HUES48 (cell line): ENCODE results near the gene MYO1G.

Source experiments
- H3K27ac ChIP-seq: one replicate; pipeline ENCODE4 v1.7.0; 2013; ENCODE audit warnings: low read depth, low read length, inconsistent platforms
- H3K27me3 ChIP-seq: 2 replicates; pipeline ENCODE4 v1.6.1; 2013; ENCODE audit warnings: mild to moderate bottlenecking, low read length; ENCODE audit not compliant: control insufficient read depth, insufficient read depth
- H3K36me3 ChIP-seq: 2 replicates; pipeline ENCODE4 v1.6.1; 2013; ENCODE audit warnings: low read length; ENCODE audit not compliant: control insufficient read depth, insufficient read depth
- H3K4me1 ChIP-seq: 2 replicates; pipeline ENCODE4 v1.6.1; 2013; ENCODE audit warnings: mild to moderate bottlenecking, low read length; ENCODE audit not compliant: control insufficient read depth, insufficient read depth
- H3K4me3 ChIP-seq: 2 replicates; pipeline ENCODE4 v1.5.1; 2013; ENCODE audit warnings: mild to moderate bottlenecking, low read depth, low read length
- H3K9ac ChIP-seq: 2 replicates; pipeline ENCODE4 v1.6.1; 2013; ENCODE audit warnings: mild to moderate bottlenecking, low read depth, low read length, moderate library complexity
- H3K9me3 ChIP-seq: 2 replicates; pipeline ENCODE4 v1.6.1; 2013; ENCODE audit warnings: low read length; ENCODE audit not compliant: control insufficient read depth, insufficient read depth

The MYO1G gene

DNA sequence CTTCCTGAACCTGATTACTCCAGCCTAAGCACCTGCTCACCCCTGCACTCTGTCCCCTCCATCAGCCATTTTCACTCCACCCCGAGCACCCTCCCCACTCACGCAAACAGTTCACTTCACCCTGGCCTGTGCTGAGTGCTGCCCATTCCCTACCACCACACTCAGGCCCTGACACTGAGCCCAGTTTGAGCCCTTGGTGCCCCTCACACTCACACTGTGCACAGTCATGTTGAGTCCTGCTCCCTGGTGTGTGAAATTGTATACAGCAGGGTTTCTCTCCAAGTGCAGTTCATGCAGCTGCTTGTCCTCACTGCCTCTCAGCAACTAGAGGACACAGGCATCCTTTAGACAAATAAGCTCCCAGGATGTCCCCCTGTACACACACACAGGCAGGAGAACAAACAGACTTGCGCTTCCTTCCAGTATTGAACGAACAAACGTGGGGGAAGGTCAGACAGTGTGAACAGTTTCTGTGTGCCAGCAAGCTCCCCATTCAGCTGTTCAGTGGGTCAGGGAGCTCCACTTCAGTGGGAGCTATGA lies 6.8 kb downstream of the MYO1G start:
- H3K36me3 ChIP-seq: no peaks in the 10 kb centered on the region
- no peaks in the 10 kb centered on the region for H3K27me3 ChIP-seq
- H3K4me1 ChIP-seq: no peaks in the 10 kb centered on the region
- H3K9me3 ChIP-seq: no peaks in the 10 kb centered on the region
- no peak overlapping the region for H3K9ac ChIP-seq
- H3K27ac ChIP-seq: no peak overlapping the region
- no peak overlapping the region for H3K4me3 ChIP-seq

DNA sequence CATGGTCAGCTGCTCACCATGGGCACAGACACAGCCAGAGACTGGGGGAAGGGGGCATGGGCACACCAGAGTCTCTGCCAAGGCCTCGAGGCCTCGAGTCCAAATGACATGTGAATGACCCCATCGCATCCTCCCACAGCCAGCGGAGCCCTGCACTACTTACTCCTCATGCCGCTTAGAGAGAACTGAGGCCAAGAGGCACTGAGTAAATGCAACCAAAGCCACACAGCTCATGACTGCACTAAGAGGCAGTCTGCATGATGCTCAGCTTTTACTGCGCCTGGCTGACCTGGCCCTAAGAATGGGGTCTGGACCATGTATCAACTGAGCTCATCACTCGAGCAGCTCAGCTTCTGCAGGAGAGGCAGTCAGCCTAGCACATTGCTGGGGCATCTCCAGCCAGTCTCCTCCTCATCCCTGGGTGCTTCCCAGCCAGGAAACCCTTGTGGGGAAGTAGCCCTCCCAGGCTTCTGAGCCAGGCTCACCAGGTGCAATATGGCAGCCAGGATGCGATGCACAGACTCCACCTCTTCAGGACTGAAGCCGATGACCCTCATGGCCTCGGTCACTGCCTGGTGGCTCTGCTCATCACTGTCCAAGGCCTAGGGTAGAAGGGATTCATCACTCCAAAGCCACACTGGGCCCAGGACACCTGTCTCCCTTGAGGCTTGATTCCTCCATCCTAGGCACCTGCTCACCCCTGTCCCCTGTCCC lies 7.5 kb downstream of the MYO1G start:
- H3K36me3 ChIP-seq: no peaks in the 10 kb centered on the region
- no peak overlapping the region for H3K9ac ChIP-seq
- no peaks in the 10 kb centered on the region for H3K9me3 ChIP-seq

DNA sequence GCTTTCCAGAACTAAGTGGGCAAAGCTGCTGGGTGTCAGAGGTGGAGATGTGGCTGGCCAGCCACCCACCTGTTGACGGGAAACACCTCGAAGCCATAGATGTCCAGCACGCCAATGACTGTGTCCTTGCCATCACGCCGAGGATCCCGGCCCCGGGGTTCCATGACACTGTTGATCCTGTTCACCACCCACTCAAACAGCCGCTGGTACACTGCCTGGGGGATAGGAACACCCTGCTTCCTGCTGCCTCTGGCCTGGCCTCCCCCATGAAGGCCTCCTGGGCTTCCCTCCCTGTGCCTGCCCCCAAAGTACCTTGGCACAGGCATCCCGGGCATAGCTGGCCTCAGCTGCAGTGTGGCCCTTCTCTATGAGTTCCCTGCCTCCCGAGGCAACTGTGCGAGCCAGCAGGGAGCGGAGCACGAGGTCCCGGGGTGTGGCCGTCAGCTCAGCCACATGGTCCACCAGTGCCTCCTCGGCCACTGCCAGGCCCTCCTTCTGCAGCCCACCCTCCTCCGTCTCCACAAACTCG lies 8.2 kb downstream of the MYO1G start:
- Histone ChIP-seq H3K4me3 (no peak overlapping the region), H3K36me3 (no peaks in the 10 kb centered on the region), H3K9ac (no peak overlapping the region), H3K9me3 (no peaks in the 10 kb centered on the region), H3K27me3 (no peaks in the 10 kb centered on the region), H3K27ac (no peak overlapping the region), H3K4me1 (no peaks in the 10 kb centered on the region)

More for the DNA sequence above, 7.5 kb downstream of the MYO1G start:
- no peaks in the 10 kb centered on the region for H3K27me3 ChIP-seq
- H3K4me3 ChIP-seq: no peak overlapping the region
- H3K27ac ChIP-seq: no peak overlapping the region
- H3K4me1 ChIP-seq: no peaks in the 10 kb centered on the region

DNA sequence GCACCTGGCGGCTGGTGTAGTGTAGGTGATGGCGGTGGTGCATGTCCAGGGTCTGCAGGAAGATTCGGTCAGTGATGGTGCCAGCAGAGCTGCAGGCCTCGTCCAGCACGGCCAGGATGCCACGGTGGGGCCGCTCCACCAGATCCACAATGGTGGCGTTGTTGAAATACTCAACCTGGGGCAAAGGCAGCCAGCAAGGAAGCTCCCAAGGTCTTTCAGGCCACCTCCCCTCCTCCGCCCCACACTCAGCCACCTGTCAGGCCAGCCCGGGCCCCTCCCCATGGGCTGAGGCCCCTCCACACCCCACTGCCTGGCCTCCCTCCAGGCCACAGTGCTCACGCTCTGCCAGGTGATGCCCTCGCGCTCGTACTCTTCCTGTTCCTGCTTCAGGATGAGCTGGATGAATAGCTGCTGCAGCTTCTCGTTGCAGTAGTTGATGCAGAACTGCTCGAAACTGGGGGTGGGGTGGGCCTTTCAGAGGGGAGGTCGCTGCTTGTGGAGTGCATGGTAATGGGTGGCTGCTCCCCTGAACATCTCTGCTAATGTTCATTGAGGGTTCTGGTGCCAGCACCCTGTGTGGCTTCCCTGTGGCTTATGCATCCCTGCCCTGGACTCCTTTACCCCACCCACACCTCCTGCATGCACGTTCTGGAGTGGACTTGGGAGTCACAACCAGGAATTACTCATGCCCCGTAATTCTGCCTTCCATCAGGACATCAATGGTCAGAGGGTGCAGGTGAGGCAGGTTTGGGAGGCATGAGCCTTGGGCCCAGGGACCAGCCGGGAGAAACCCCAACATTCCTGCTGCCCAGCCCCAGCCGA lies 8.9 kb downstream of the MYO1G start:
- Histone ChIP-seq H3K4me1 (no peaks in the 10 kb centered on the region), H3K27ac (no peak overlapping the region), H3K36me3 (no peaks in the 10 kb centered on the region), H3K4me3 (no peak overlapping the region), H3K9me3 (no peaks in the 10 kb centered on the region), H3K9ac (no peak overlapping the region), H3K27me3 (no peaks in the 10 kb centered on the region)

DNA sequence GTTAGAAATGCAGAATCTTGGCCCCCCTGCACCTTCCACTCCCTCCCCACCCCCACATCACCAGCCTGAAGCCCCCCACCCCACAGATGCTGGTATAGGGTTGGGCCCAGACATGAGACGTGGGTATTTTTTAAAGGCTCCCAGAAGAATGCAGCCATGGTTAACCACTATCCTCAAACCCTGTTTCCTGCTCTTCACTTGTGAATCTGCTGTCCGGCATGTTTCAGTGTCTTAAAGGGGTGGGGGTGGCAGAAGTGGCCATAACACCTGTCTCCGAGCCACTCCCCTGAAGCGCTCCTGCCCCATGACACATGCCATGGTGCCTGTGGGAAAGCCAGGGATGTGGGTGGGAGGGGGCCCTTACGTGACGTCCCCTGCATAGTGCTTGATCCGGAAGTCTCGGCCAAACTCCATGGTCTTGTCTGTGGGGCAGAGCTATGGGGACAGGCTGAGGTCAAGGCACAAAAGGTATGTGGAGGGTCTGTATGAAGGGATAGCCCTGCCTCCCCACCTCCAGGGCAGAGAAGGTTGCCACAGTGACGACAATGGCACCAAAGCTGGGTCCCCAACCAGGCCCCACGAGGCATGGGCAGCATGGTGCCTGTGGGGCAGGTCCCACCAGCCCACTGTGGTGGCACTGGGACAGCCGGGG lies 9.6 kb downstream of the MYO1G start:
- peaks cover 1% of the 10 kb centered on the region; the same call in 1 of the 2 replicates for H3K27me3 ChIP-seq
- H3K27ac ChIP-seq: no peak overlapping the region
- no peaks in the 10 kb centered on the region for H3K4me1 ChIP-seq
- no peaks in the 10 kb centered on the region for H3K9me3 ChIP-seq
- H3K36me3 ChIP-seq: no peaks in the 10 kb centered on the region
- H3K9ac ChIP-seq: no peak overlapping the region
- no peak overlapping the region for H3K4me3 ChIP-seq

DNA sequence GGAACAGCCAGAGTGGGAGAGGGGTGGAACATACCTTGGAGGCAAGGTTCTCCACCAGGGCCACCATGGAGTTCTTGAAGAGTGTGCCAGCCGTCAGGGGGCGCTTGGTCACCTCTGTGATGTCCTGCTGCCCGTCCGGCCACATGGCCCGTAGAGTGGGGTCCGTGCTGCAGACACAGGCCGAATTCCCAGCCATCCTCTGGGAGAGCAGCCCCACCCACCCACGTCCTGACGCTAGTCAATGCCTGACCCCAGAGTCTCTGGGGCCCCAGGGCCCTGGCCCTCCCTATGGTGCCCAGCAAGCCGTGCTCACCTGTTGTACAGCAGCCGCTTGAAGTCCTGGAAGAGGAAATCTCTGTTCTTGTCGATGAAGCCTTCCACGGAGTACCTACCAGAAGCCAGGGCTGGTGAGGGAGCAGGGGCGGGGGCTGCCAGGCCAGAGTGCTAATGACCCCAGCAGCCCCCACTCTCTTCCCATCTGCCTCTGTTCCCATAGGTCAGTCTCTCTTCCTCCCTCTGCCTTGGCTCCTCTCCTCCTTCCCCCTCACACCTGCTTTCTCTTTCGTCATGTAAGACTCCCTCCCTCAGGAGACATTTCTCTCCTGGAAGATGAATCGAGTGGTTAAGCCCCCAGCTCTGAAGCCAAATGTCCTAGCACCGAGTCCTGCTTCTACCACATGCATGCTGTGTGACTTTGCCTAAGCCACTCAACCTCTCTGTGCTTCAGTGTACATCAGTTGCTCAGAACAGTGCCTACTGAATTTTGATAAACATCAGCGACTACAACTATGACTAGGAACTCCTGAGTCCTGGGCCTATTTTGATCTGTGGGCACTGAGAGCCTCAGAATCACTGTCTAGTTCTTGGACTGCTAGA lies 11.0 kb downstream of the MYO1G start:
- H3K4me1 ChIP-seq: no peaks in the 10 kb centered on the region
- no peak overlapping the region for H3K27ac ChIP-seq
- no peak overlapping the region for H3K4me3 ChIP-seq
- no peaks in the 10 kb centered on the region for H3K36me3 ChIP-seq
- H3K9ac ChIP-seq: no peak overlapping the region
- no peaks in the 10 kb centered on the region for H3K9me3 ChIP-seq
- H3K27me3 ChIP-seq: peaks cover 15% of the 10 kb centered on the region

DNA sequence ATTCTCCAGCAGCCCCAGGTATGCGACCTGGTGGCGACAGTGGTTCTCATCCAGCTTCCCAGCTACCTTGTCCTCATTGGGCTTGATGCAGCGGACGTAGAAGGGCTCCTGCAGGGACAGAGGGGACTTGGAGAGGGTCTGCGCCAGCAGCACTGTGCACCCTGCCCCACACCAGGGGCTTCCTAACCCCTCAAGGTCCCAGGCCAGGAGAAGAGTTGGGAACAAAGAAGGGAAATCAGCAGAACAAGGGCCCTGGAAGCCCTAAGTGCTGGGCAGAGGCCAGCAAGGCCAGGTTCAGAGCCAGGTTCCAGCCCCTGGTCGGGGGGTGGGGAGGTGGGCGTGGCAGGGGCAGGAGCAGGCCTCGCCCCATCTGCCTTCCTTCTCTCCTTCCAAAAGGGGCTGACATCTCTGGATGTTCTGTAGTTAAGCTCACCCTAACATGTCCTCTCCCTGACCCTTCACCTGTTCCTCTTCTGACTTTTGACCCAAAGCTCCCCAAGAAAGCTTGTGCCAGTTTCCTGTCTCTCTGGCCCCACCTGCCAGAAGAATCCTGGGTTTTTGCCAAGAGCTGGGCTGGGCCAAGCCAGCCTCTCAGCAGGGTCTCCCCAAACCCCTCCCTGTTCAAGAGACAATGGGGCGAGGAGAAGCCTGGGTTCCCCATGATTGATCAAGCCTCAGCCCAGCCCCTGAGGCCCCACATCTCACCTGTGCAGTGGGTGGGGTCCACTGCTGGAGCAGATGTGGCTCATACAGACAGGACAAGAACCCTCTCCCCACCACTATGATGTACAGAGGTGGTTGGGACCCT lies 11.9 kb downstream of the MYO1G start:
- Histone ChIP-seq H3K4me1 (no peaks in the 10 kb centered on the region), H3K27ac (no peak overlapping the region), H3K36me3 (no peaks in the 10 kb centered on the region), H3K9me3 (no peaks in the 10 kb centered on the region), H3K9ac (no peak overlapping the region), H3K27me3 (peaks cover 24% of the 10 kb centered on the region), H3K4me3 (no peak overlapping the region)

DNA sequence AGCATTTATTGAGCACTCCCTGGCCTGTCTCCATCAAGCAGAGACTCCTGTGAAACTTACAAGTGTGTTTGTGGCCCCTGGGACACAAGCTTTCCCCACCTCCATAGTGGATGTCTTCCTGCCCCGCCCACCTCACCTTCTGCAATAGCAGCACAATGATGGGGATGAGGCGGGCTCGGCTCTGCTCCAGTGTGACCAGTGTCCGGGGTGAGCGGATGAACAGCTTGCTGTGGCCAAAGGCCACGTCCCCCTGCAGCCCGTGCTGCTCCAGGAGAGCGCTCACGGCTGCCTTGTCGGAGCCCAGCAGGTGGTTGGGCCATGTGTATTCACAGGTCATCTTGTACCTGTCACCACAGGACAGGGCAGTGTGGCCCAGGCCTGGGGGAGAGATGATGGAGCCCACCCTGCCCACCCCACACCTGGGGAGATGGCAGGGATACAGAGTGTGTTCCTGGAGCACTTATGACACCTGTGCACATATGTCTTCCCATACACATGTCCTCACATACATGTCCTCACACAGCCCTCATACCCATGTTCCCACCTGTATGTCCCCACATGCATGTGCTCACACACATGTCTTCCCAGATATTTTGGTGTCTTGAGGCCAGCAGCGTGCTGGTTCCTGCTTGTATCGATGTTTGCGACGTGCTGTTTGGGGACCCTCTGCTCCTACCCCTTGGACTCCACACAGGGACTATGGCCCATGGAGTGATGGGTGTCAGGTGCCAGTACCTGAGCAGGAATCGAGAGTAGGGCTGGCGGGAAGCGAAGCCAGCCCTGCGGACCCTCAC lies 12.7 kb downstream of the MYO1G start:
- no peak overlapping the region for H3K9ac ChIP-seq
- no peak overlapping the region for H3K27ac ChIP-seq
- H3K36me3 ChIP-seq: no peaks in the 10 kb centered on the region
- no peaks in the 10 kb centered on the region for H3K9me3 ChIP-seq
- peaks cover 26% of the 10 kb centered on the region for H3K27me3 ChIP-seq
- H3K4me1 ChIP-seq: no peaks in the 10 kb centered on the region
- H3K4me3 ChIP-seq: no peak overlapping the region

DNA sequence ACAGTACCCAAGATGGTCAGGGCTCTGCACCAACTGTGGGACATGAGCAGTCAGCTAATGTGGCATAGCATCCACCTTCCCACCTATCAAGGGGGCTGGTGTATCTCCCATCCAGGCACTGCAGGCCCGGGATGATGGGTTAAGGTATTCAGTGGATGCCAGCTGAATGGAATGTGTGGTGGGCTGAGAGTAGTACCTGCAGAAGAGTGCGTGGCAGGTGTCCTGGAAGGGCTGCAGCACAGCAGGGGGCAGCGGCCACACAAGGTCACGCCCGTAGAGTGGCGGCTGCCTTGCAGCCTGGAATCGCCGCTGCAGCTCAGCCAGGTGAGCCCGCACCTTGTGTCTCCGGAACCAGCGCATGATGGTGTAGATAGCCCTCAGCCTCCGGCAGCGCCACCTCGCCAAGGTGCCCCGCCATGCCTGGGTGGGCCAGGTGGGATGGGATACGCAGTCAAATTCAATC lies 13.3 kb downstream of the MYO1G start:
- H3K9me3 ChIP-seq: no peaks in the 10 kb centered on the region
- no peak overlapping the region for H3K27ac ChIP-seq
- H3K36me3 ChIP-seq: no peaks in the 10 kb centered on the region
- H3K9ac ChIP-seq: no peak overlapping the region
- H3K4me3 ChIP-seq: no peak overlapping the region
- H3K27me3 ChIP-seq: peaks cover 26% of the 10 kb centered on the region
- H3K4me1 ChIP-seq: no peaks in the 10 kb centered on the region
